Endothelial cell of umbilical vein (primary cell): ENCODE measurements around the gene CD86. TPM values are rescaled to one million over a fixed set of nuclear protein-coding genes. Genes with fewer than 3 reads are reported as not detected.

Experiments
- BruUV-seq: library from RNA; stranded (reverse); fragments of 400-500 nt; replicated peaks from 2 replicates; lab custom pipeline; 2021; lab: Mats Ljungman, UMichigan
- CTCF ChIA-PET: fragments of 300-600, 350-600 bp; sonication (Branson Sonifier 250); formaldehyde crosslinking; loops from one replicate; lab custom pipeline; 2021; ENCODE audit warnings: antibody characterized with exemption, inconsistent platforms; lab: Charles Lee
- POLR2A ChIA-PET: fragments of 300-600, 350-600 bp; sonication (Branson Sonifier 250); formaldehyde crosslinking; loops from one replicate; lab custom pipeline; 2021; ENCODE audit warnings: antibody characterized with exemption, inconsistent platforms; lab: Charles Lee
- DNase-seq: peaks from one replicate; pipeline ENCODE4 v3.0.0-alpha.2; 2011; ENCODE audit warnings: low read depth, low spot score
- FAIRE-seq: peaks from 2 replicates; lab custom pipeline; 2011; peaks lifted over from hg19 to GRCh38; lab: Jason Lieb, UNC
- H2AFZ ChIP-seq: 2 replicates; pipeline ENCODE4 v1.6.0; 2012; ENCODE audit warnings: low read depth, low read length, control low read depth, inconsistent platforms
- H3K27ac ChIP-seq: 2 replicates; pipeline ENCODE4 v1.5.1; 2011; ENCODE audit warnings: low read depth, mild to moderate bottlenecking, control low read depth, low read length, moderate library complexity; ENCODE audit not compliant: insufficient read depth
- H3K27me3 ChIP-seq, 2 experiments: 2 replicates each; pipeline versions ENCODE4 v1.6.0 to v1.6.1; 2011; ENCODE audit warnings: low read length in 2 of 2, mixed read lengths in 1 of 2; ENCODE audit not compliant: control insufficient read depth in 2 of 2, insufficient read depth in 2 of 2
- H3K36me3 ChIP-seq, 2 experiments: 2 replicates in 1 of 2; 3 replicates in 1 of 2; pipeline ENCODE4 v1.5.1; 2011; ENCODE audit warnings: low read length in 2 of 2, mild to moderate bottlenecking in 1 of 2, moderate library complexity in 1 of 2; ENCODE audit not compliant: control insufficient read depth in 2 of 2, insufficient read depth in 2 of 2; ENCODE audit errors: extremely low read depth in 1 of 2
- H3K4me1 ChIP-seq: 3 replicates; pipeline ENCODE4 v1.5.1; 2011; ENCODE audit warnings: mild to moderate bottlenecking, low read length; ENCODE audit not compliant: control insufficient read depth, insufficient read depth; ENCODE audit errors: extremely low read depth
- H3K4me2 ChIP-seq: 2 replicates; pipeline ENCODE4 v1.6.1; 2011; ENCODE audit warnings: low read length, control low read depth, mixed read lengths; ENCODE audit not compliant: insufficient read depth
- H3K4me3 ChIP-seq, 3 experiments: fragments of 200-600 bp in 1 of 3; sonication (generic), shearing (Covaris generic) in 1 of 3; replicated peaks in 1 of 3; 2 replicates each; pipeline ENCODE4 v1.5.1; 2011 to 2016; ENCODE audit warnings: control low read depth in 3 of 3, low read length in 3 of 3, mild to moderate bottlenecking in 2 of 3, inconsistent platforms in 1 of 3, low read depth in 1 of 3, moderate library complexity in 1 of 3; ENCODE audit not compliant: insufficient read depth in 1 of 3
- H3K79me2 ChIP-seq: 2 replicates; pipeline ENCODE4 v1.6.0; 2012; ENCODE audit warnings: low read length, inconsistent platforms; ENCODE audit not compliant: control insufficient read depth, insufficient read depth
- H3K9ac ChIP-seq: replicated peaks from 2 replicates; pipeline ENCODE3; 2011; ENCODE audit warnings: low read length, control low read depth; ENCODE audit not compliant: insufficient read depth; ENCODE audit errors: extremely low read depth
- H3K9me1 ChIP-seq: replicated peaks from 3 replicates; pipeline ENCODE4 v1.6.0; 2011; ENCODE audit warnings: mild to moderate bottlenecking, low read length; ENCODE audit not compliant: control insufficient read depth, insufficient read depth; ENCODE audit errors: extremely low read depth
- H3K9me3 ChIP-seq: replicated peaks from 2 replicates; pipeline ENCODE4 v1.5.1; 2012; ENCODE audit warnings: low read length, inconsistent platforms; ENCODE audit not compliant: control insufficient read depth, insufficient read depth
- H4K20me1 ChIP-seq: replicated peaks from 2 replicates; pipeline ENCODE3; 2011; ENCODE audit warnings: mild to moderate bottlenecking, low read length; ENCODE audit not compliant: control insufficient read depth, insufficient read depth; ENCODE audit errors: extremely low read depth
- CTCF ChIP-seq, 2 donors: IDR thresholded peaks; 1 replicate in 1 of 2; 2 replicates in 1 of 2; pipeline ENCODE4 v1.5.1; 2011; ENCODE audit warnings: low read length in 2 of 2, mild to moderate bottlenecking in 2 of 2, moderate library complexity in 2 of 2, control low read depth in 1 of 2, inconsistent platforms in 1 of 2, low read depth in 1 of 2; ENCODE audit not compliant: insufficient read depth in 1 of 2; ENCODE audit errors: extremely low read depth in 1 of 2
- EZH2 ChIP-seq: IDR thresholded peaks from 2 replicates; pipeline ENCODE4 v1.6.1; 2012; ENCODE audit warnings: borderline replicate concordance, low read depth, mild to moderate bottlenecking, moderate library complexity, low read length, inconsistent platforms; ENCODE audit not compliant: severe bottlenecking
- FOS ChIP-seq: IDR thresholded peaks from 2 replicates; pipeline ENCODE4 v1.6.1; 2011; ENCODE audit warnings: mild to moderate bottlenecking, low read length, moderate library complexity, borderline replicate concordance; ENCODE audit not compliant: insufficient read depth
- GATA2 ChIP-seq: IDR thresholded peaks from 2 replicates; pipeline ENCODE4 v1.7.0; 2011; ENCODE audit warnings: low read depth, mild to moderate bottlenecking, moderate library complexity, mixed read lengths, low read length; ENCODE audit not compliant: insufficient read length, insufficient read depth
- JUN ChIP-seq: IDR thresholded peaks from 2 replicates; pipeline ENCODE4 v1.6.1; 2011; ENCODE audit warnings: borderline replicate concordance, low read depth; ENCODE audit not compliant: insufficient read length, insufficient read depth
- MAX ChIP-seq: IDR thresholded peaks from 2 replicates; pipeline ENCODE4 v1.6.1; 2011; ENCODE audit not compliant: insufficient read depth, insufficient read length
- MYC ChIP-seq: IDR thresholded peaks from one replicate; pipeline ENCODE4 v1.6.1; 2011; ENCODE audit warnings: mild to moderate bottlenecking, low read depth, low read length
- POLR2A ChIP-seq: IDR thresholded peaks from 2 replicates; pipeline ENCODE4 v1.6.1; 2012; ENCODE audit warnings: low read depth, mild to moderate bottlenecking, control low read depth, low read length
- POLR2AphosphoS5 ChIP-seq: IDR thresholded peaks from 2 replicates; pipeline ENCODE4 v1.6.1; 2012; ENCODE audit warnings: low read depth, mild to moderate bottlenecking, control low read depth, low read length, moderate library complexity; ENCODE audit not compliant: insufficient read depth
- dilution Hi-C: fragments of 300-500 bp; cut with MboI; formaldehyde crosslinking; loops from one replicate; pipeline ENCODE4 v1.15.0; 2019; ENCODE audit warnings: low sequenced_read_pairs; ENCODE audit not compliant: extremely low pct_ligation_motif_present
- intact Hi-C: fragments of 100-400 bp; cut with micrococcal nuclease; formaldehyde crosslinking; loops from one replicate; pipeline ENCODE4 v1.10.0; 2022
- polyA plus RNA-seq, 4 experiments: library from polyadenylated mRNA; depleted of rRNA in 3 of 4; stranded (reverse) in 3 of 4; unstranded in 1 of 4; fragments of >200 nt; gene quantifications; 2 replicates each; pipeline versions ENCODE4 v1.2.1 to v1.2.3, GENCODE V29; 2011 to 2012; ENCODE audit warnings: missing spikeins in 1 of 4
- total RNA-seq: library from RNA; stranded (reverse); gene quantifications from 2 replicates; pipeline ENCODE4 v1.2.3, GENCODE V29; 2021

Gene CD86
- total and polyA plus RNA-seq, 2 donors (not counting 3 experiments of a cell fraction or from before 2014, with no cell fraction given), result not detected

- Histone ChIP-seq H3K4me1 (peaks cover 3% of the 10 kb centered on the region), H3K9ac (no peak overlapping the region), H2AFZ (no peak overlapping the region), H3K27ac (no peak overlapping the region), H3K4me2 (no peak overlapping the region), H3K27me3 (peaks cover 9 to 11% of the 10 kb centered on the region in 2 experiments), H3K9me1 (no peaks in the 10 kb centered on the region), H4K20me1 (no peaks in the 10 kb centered on the region), H3K4me3 (no peak overlapping the region), H3K79me2 (no peaks in the 10 kb centered on the region), H3K36me3 (no peaks in the 10 kb centered on the region), H3K9me3 (no peaks in the 10 kb centered on the region)
- dilution Hi-C loops (no loop called here), intact Hi-C loops (no loop called here)
- ChIA-PET CTCF (no interaction called here), POLR2A (no interaction called here)
- DNase-seq (no peak), FAIRE-seq (no peak)
- BruUV-seq, result no TSS peak
- TF ChIP-seq GATA2 (no peak), MYC (no peak), EZH2 (no peak), JUN (no peak), FOS (no peak), POLR2A (no peak), POLR2AphosphoS5 (no peak), MAX (no peak), CTCF (IDR thresholded peaks at IDR 0.05; ENCODE audit: extremely low read depth in 1 of 2, insufficient read depth in 1 of 2, low read depth in 1 of 2, low read length in 2 of 2) (no peak)
These were observed 42.0 kb downstream of the CD86 start for GRCh38 chr3:122097141-122097540.
